HepG2 (cell line): Measurements from ENCODE around the gene ADI1. TPM values are rescaled to one million over a fixed set of nuclear protein-coding genes. Genes with fewer than 3 reads are reported as not detected.

Experiments used
- ATF1 ChIP-seq: IDR thresholded peaks from 2 replicates; pipeline ENCODE4 v1.6.1; 2016; ENCODE audit warnings: mild to moderate bottlenecking, control low read depth
- CEBPZ ChIP-seq: IDR thresholded peaks from 2 replicates; pipeline ENCODE4 v1.6.1; 2012; ENCODE audit warnings: low read length, improper control_type of control experiment
- CENPBD1 ChIP-seq: sonication (generic); formaldehyde crosslinking; IDR thresholded peaks from 2 replicates; pipeline ENCODE4 v1.8.0; 2022; ENCODE audit warnings: missing genetic modification reagents, low read depth, mild to moderate bottlenecking, borderline replicate concordance
- FOXA1 ChIP-seq, 2 experiments: fragments of 450-650 bp in 1 of 2; sonication (generic) in 1 of 2; formaldehyde crosslinking in 1 of 2; IDR thresholded peaks; 2 replicates each; pipeline versions ENCODE4 v1.4.0 to v1.6.1; 2016 to 2020; ENCODE audit warnings: missing genetic modification reagents in 1 of 2
- GLMP ChIP-seq: sonication (generic); formaldehyde crosslinking; IDR thresholded peaks from 2 replicates; pipeline ENCODE4 v1.9.0; 2021; ENCODE audit warnings: missing genetic modification reagents, mild to moderate bottlenecking, borderline replicate concordance
- HOXA7 ChIP-seq: sonication (generic); formaldehyde crosslinking; IDR thresholded peaks from 2 replicates; pipeline ENCODE4 v1.8.1; 2022; ENCODE audit warnings: mild to moderate bottlenecking, missing genetic modification reagents, moderate library complexity
- IKZF1 ChIP-seq: fragments of 450-650 bp; IDR thresholded peaks from 2 replicates; pipeline ENCODE4 v1.7.1; 2016
- MED13 ChIP-seq: sonication (generic); formaldehyde crosslinking; IDR thresholded peaks from 2 replicates; pipeline ENCODE4 v1.5.0; 2020; ENCODE audit warnings: missing genetic modification reagents
- PBX3 ChIP-seq: sonication (generic); formaldehyde crosslinking; IDR thresholded peaks from 2 replicates; pipeline ENCODE4 v1.8.1; 2023; ENCODE audit warnings: missing genetic modification reagents, inconsistent platforms, borderline replicate concordance
- RFXANK ChIP-seq: IDR thresholded peaks from 2 replicates; pipeline ENCODE4 v1.6.1; 2016
- SMARCC2 ChIP-seq: fragments of 450-650 bp; IDR thresholded peaks from 2 replicates; pipeline ENCODE4 v1.6.1; 2017; ENCODE audit warnings: antibody characterized with exemption, mild to moderate bottlenecking
- SP5 ChIP-seq: IDR thresholded peaks from 2 replicates; pipeline ENCODE4 v1.6.1; 2016; ENCODE audit warnings: low read depth, borderline replicate concordance
- TAF15 ChIP-seq: fragments of 200-400 bp; formaldehyde crosslinking; IDR thresholded peaks from one replicate; pipeline ENCODE4 v1.6.1; 2018; ENCODE audit warnings: mild to moderate bottlenecking, low read depth, low read length; ENCODE audit not compliant: poor library complexity, severe bottlenecking
- XBP1 ChIP-seq: sonication (generic); formaldehyde crosslinking; IDR thresholded peaks from 2 replicates; pipeline ENCODE4 v1.5.0; 2020; ENCODE audit warnings: missing genetic modification reagents
- ZNF326 ChIP-seq: sonication (generic); formaldehyde crosslinking; IDR thresholded peaks from 2 replicates; pipeline ENCODE4 v1.4.0; 2020; ENCODE audit warnings: missing genetic modification reagents, borderline replicate concordance
- ZNF335 ChIP-seq: sonication (generic); formaldehyde crosslinking; IDR thresholded peaks from 2 replicates; pipeline ENCODE4 v1.4.0; 2020; ENCODE audit warnings: missing genetic modification reagents
- ZNF546 ChIP-seq: sonication (generic); formaldehyde crosslinking; conservative IDR thresholded peaks from 2 replicates; pipeline ENCODE4 v1.8.1; 2023; ENCODE audit warnings: mild to moderate bottlenecking, missing genetic modification reagents
- ZNF746 ChIP-seq: sonication (generic); formaldehyde crosslinking; IDR thresholded peaks from 2 replicates; pipeline ENCODE4 v1.8.0; 2022; ENCODE audit warnings: mild to moderate bottlenecking, missing genetic modification reagents
- polyA plus RNA-seq, 8 experiments: library from polyadenylated mRNA; depleted of rRNA in 3 of 8; stranded (reverse) in 7 of 8; unstranded in 1 of 8; fragments of >200 nt; fragmentation: Illumina TruSeq in 4 of 8; extraction: Trizol in 4 of 8; gene quantifications; 2 replicates each; pipeline versions ENCODE4 v1.2.1 to v1.2.3, GENCODE V29; 2011 to 2016; ENCODE audit warnings: low read depth in 4 of 8, missing spikeins in 1 of 8, mixed read lengths in 1 of 8; ENCODE audit not compliant: insufficient read depth in 1 of 8
- total RNA-seq, 5 experiments: library from RNA; depleted of rRNA; stranded (reverse); fragments of >200 nt; fragmentation: Illumina TruSeq; extraction: Trizol; gene quantifications; 2 replicates each; pipeline ENCODE4 v1.2.3, GENCODE V29; 2016; ENCODE audit warnings: low read depth in 1 of 5
- TF ChIP-seq, protein P1 (sequence below), 2 experiments: sonication (generic) in 1 of 2; formaldehyde crosslinking in 1 of 2; IDR thresholded peaks; 2 replicates each; pipeline versions ENCODE4 v1.5.1 to v1.6.1; 2011 to 2020; ENCODE audit warnings: borderline replicate concordance in 1 of 2, low read depth in 1 of 2, low read length in 1 of 2, mild to moderate bottlenecking in 1 of 2, missing genetic modification reagents in 1 of 2, moderate library complexity in 1 of 2
- TF ChIP-seq, protein P2 (sequence below): sonication (generic); formaldehyde crosslinking; IDR thresholded peaks from 2 replicates; pipeline ENCODE4 v1.9.0; 2021; ENCODE audit warnings: missing genetic modification reagents, borderline replicate concordance

The ADI1 gene
- total and polyA plus RNA-seq, 2 of the 13 experiments (the other 11 are each of a cell fraction or from before 2014, with no cell fraction given) = 28.7 to 123 TPM

- TF ChIP-seq SP5 (CRISPR knock-in tag) = peak; percentile 99
- 0 out of 2 replicates have a peak, but pooled peaks have one; percentile 67 for TF ChIP-seq ZNF326 (CRISPR knock-in tag)
- no peak for TF ChIP-seq HOXA7 (CRISPR knock-in tag)
- TF ChIP-seq, protein P1, sequence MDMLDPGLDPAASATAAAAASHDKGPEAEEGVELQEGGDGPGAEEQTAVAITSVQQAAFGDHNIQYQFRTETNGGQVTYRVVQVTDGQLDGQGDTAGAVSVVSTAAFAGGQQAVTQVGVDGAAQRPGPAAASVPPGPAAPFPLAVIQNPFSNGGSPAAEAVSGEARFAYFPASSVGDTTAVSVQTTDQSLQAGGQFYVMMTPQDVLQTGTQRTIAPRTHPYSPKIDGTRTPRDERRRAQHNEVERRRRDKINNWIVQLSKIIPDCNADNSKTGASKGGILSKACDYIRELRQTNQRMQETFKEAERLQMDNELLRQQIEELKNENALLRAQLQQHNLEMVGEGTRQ (IDR thresholded peaks at IDR 0.05; ENCODE audit: low read depth, low read length) = no peak
- TF ChIP-seq, protein P1 (CRISPR knock-in tag; IDR thresholded peaks at IDR 0.05; ENCODE audit: borderline replicate concordance) = no peak; the same call in 1 of the 2 replicates
- 0 out of 2 replicates have a peak, but pooled peaks have one; percentile 52 for TF ChIP-seq ZNF335
- TF ChIP-seq, protein P2, sequence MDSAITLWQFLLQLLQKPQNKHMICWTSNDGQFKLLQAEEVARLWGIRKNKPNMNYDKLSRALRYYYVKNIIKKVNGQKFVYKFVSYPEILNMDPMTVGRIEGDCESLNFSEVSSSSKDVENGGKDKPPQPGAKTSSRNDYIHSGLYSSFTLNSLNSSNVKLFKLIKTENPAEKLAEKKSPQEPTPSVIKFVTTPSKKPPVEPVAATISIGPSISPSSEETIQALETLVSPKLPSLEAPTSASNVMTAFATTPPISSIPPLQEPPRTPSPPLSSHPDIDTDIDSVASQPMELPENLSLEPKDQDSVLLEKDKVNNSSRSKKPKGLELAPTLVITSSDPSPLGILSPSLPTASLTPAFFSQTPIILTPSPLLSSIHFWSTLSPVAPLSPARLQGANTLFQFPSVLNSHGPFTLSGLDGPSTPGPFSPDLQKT = no peak
- no peak for TF ChIP-seq XBP1 (CRISPR knock-in tag)
- TF ChIP-seq CENPBD1 (CRISPR knock-in tag) = no peak
- no peak for TF ChIP-seq CEBPZ
- no peak for TF ChIP-seq MED13 (CRISPR knock-in tag)
- no peak for TF ChIP-seq PBX3 (CRISPR knock-in tag)
- no peak for TF ChIP-seq SMARCC2
- no peak for TF ChIP-seq TAF15
- peak; percentile 79; the same call in 1 of the 2 replicates for TF ChIP-seq ZNF746
- no peak for TF ChIP-seq IKZF1
- peak; percentile 71 for TF ChIP-seq ATF1
- TF ChIP-seq RFXANK (CRISPR knock-in tag) = 0 out of 2 replicates have a peak, but pooled peaks have one; percentile 81
- no peak for TF ChIP-seq GLMP (CRISPR knock-in tag)
- TF ChIP-seq FOXA1 (IDR thresholded peaks at IDR 0.05) = no peak; the same call in 1 of the 2 replicates
- peak; percentile 58 for TF ChIP-seq FOXA1 (CRISPR knock-in tag; IDR thresholded peaks at IDR 0.05)
- no peak for TF ChIP-seq ZNF546 (CRISPR knock-in tag)
Observed at GRCh38 chr2:3465844-3466481, 53.4 kb downstream of the ADI1 start (continued).
